Glutamatergic neuron (in vitro differentiated cells): ENCODE data around the gene GATD1. TPM values are rescaled to one million over a fixed set of nuclear protein-coding genes. Genes with fewer than 3 reads are reported as not detected.

Experiments
- DNase-seq: peaks from one replicate; pipeline ENCODE4 v3.0.0; 2022
- H3K27ac Mint-ChIP-seq: one replicate; pipeline ENCODE4 v1.8.0; 2020; ENCODE audit warnings: mild to moderate bottlenecking, mixed read lengths, inconsistent platforms; ENCODE audit not compliant: unreplicated experiment
- H3K27me3 Mint-ChIP-seq: one replicate; pipeline ENCODE4 v1.8.0; 2020; ENCODE audit warnings: mild to moderate bottlenecking, moderate library complexity, mixed read lengths, inconsistent platforms; ENCODE audit not compliant: unreplicated experiment
- H3K36me3 Mint-ChIP-seq: one replicate; pipeline ENCODE4 v1.8.0; 2020; ENCODE audit warnings: mild to moderate bottlenecking, mixed read lengths, inconsistent platforms; ENCODE audit not compliant: unreplicated experiment
- H3K4me1 Mint-ChIP-seq: one replicate; pipeline ENCODE4 v1.8.0; 2020; ENCODE audit warnings: mild to moderate bottlenecking, low read depth, mixed read lengths, inconsistent platforms; ENCODE audit not compliant: unreplicated experiment
- H3K4me3 Mint-ChIP-seq: one replicate; pipeline ENCODE4 v1.8.0; 2020; ENCODE audit warnings: mild to moderate bottlenecking, mixed read lengths, inconsistent platforms; ENCODE audit not compliant: unreplicated experiment
- H3K9me3 Mint-ChIP-seq: one replicate; pipeline ENCODE4 v1.8.0; 2020; ENCODE audit warnings: mild to moderate bottlenecking, moderate library complexity, mixed read lengths, inconsistent platforms; ENCODE audit not compliant: unreplicated experiment
- CTCF ChIP-seq: fragments of 200-600 bp; sonication (generic); IDR thresholded peaks from one replicate; pipeline ENCODE4 v1.5.0; 2021; ENCODE audit not compliant: partially characterized antibody, unreplicated experiment
- total RNA-seq: library from RNA; stranded (reverse); fragmentation: NEBNext Ultra II Directional; extraction: Animal tissue kit (Norgen Biotek cat#: 25700); gene quantifications from one replicate; pipeline ENCODE4 v1.2.1, GENCODE V29; 2021; ENCODE audit not compliant: unreplicated experiment

GATD1 gene
- total RNA-seq, 1 donor from 2014 or later: 67.5 TPM

GRCh38 chr11:820655-821511, 43.6 kb upstream of the GATD1 start:
- no peak overlapping the region for H3K27ac Mint-ChIP-seq
- peak; percentile 27 for DNase-seq
- H3K4me3 Mint-ChIP-seq: peak overlapping the region; percentile 84

GRCh38 chr11:819943-820649, 42.8 kb upstream of the GATD1 start:
- Mint-ChIP-seq H3K27ac (no peak overlapping the region), H3K36me3 (no peaks in the 10 kb centered on the region), H3K4me1 (no peaks in the 10 kb centered on the region), H3K4me3 (peak overlapping the region; percentile 84), H3K27me3 (peaks cover 8% of the 10 kb centered on the region), H3K9me3 (no peaks in the 10 kb centered on the region)
- DNase-seq: peak; percentile 61
- TF ChIP-seq CTCF: no peak

More at GRCh38 chr11:820655-821511, 43.6 kb upstream of the GATD1 start:
- TF ChIP-seq CTCF: no peak
- Mint-ChIP-seq H3K36me3 (no peaks in the 10 kb centered on the region), H3K9me3 (no peaks in the 10 kb centered on the region), H3K4me1 (no peaks in the 10 kb centered on the region), H3K27me3 (peaks cover 10% of the 10 kb centered on the region)

- TF ChIP-seq CTCF: no peak
- H3K4me1 Mint-ChIP-seq: no peaks in the 10 kb centered on the region
- H3K27me3 Mint-ChIP-seq: peaks cover 8% of the 10 kb centered on the region
- H3K27ac Mint-ChIP-seq: no peak overlapping the region
- H3K9me3 Mint-ChIP-seq: no peaks in the 10 kb centered on the region
- H3K4me3 Mint-ChIP-seq: no peak overlapping the region
- DNase-seq: peak; percentile 93
- no peaks in the 10 kb centered on the region for H3K36me3 Mint-ChIP-seq
These were observed 42.0 kb upstream of the GATD1 start for GRCh38 chr11:819129-819931.

GRCh38 chr11:818396-819128, 41.3 kb upstream of the GATD1 start, which contains the start of gene PNPLA2:
PNPLA2 (plus strand) TSS chr11:818914; CDS start chr11:819719, 805 bp downstream.
- no peak for DNase-seq

More at GRCh38 chr11:818396-819128, 41.3 kb upstream of the GATD1 start, which contains the start of gene PNPLA2:
- no peaks in the 10 kb centered on the region for H3K36me3 Mint-ChIP-seq
- peaks cover 8% of the 10 kb centered on the region for H3K27me3 Mint-ChIP-seq
- no peak within 1 kb of the TSS for H3K27ac Mint-ChIP-seq
- no peaks in the 10 kb centered on the region for H3K4me1 Mint-ChIP-seq
- H3K9me3 Mint-ChIP-seq: no peaks in the 10 kb centered on the region
- peak within 1 kb of the TSS; percentile 81 for H3K4me3 Mint-ChIP-seq
- no peak for TF ChIP-seq CTCF
